Heart right ventricle (tissue), 16 donors: ENCODE results near the gene RAB33A. TPM values are rescaled to one million over a fixed set of nuclear protein-coding genes. Genes with fewer than 3 reads are reported as not detected.

Source experiments
- ATAC-seq, 8 donors: fragments of 200-7000 bp; cut with Tn5 transposase; one replicate each; pipeline ENCODE4 v1.9.1; 2020; ENCODE audit warnings: mild to moderate bottlenecking in 8 of 8, moderate library complexity in 8 of 8, moderate number of reproducible peaks in 1 of 8
- DNase-seq, 2 donors: peaks; one replicate each; pipeline ENCODE4 v3.0.0-alpha.2; 2020
- H3K27ac ChIP-seq, 10 donors: fragments of 200-600 bp; sonication (generic) in 2 of 10; one replicate each; pipeline versions ENCODE4 v1.5.0 to v1.8.0; 2020 to 2022; ENCODE audit warnings: mild to moderate bottlenecking in 3 of 10
- H3K27me3 ChIP-seq, 7 donors: fragments of 200-600 bp; one replicate each; pipeline ENCODE4 v1.8.0; 2021 to 2022; ENCODE audit warnings: mild to moderate bottlenecking in 2 of 7
- H3K36me3 ChIP-seq, 9 donors: fragments of 200-600 bp; sonication (generic) in 1 of 9; one replicate each; pipeline versions ENCODE4 v1.5.0 to v1.8.0; 2020 to 2022; ENCODE audit warnings: mild to moderate bottlenecking in 2 of 9
- H3K4me1 ChIP-seq, 9 donors: fragments of 200-600 bp; sonication (generic) in 1 of 9; one replicate each; pipeline versions ENCODE4 v1.5.0 to v1.8.0; 2020 to 2022; ENCODE audit warnings: mild to moderate bottlenecking in 4 of 9
- H3K4me3 ChIP-seq, 10 donors: fragments of 200-600 bp; sonication (generic) in 2 of 10; one replicate each; pipeline versions ENCODE4 v1.5.0 to v1.8.0; 2020 to 2022; ENCODE audit warnings: mild to moderate bottlenecking in 7 of 10, moderate library complexity in 2 of 10
- H3K9me3 ChIP-seq, 11 donors: fragments of 200-600 bp in 10 of 11; sonication (generic) in 2 of 11; one replicate each; pipeline versions ENCODE4 v1.5.0 to v1.8.0; 2013 to 2022; ENCODE audit warnings: mild to moderate bottlenecking in 2 of 11, control low read depth in 1 of 11, moderate library complexity in 1 of 11
- WGBS, 2 donors: extraction: QIAGEN DNeasy Blood & Tissue Kit; methylation state at CpG; one replicate each; pipeline ENCODE4 v1.1.7; 2013; ENCODE audit warnings: inconsistent platforms in 1 of 2; 5-methylcytosine and 5-hydroxymethylcytosine counted together
- intact Hi-C, 10 donors: fragments of 100-400 bp; cut with DNase I; formaldehyde crosslinking; loops; one replicate each; pipeline versions ENCODE4 v1.11.1 to v1.14.2; 2022
- polyA plus RNA-seq, 2 donors: library from polyadenylated mRNA; stranded (reverse); fragments of 200-250 nt; gene quantifications; one replicate each; pipeline ENCODE4 v1.2.3, GENCODE V29; 2013
- total RNA-seq, 10 donors: library from RNA; stranded (reverse); fragmentation: NEBNext Ultra II Directional in 3 of 10; extraction: Animal tissue kit (Norgen Biotek cat#: 25700) in 3 of 10; gene quantifications; one replicate each; pipeline versions ENCODE4 v1.2.1 to v1.2.4, GENCODE V29; 2021 to 2023
- TF ChIP-seq, protein P1 (sequence below), 9 donors: fragments of 200-600 bp; sonication (generic) in 2 of 9; IDR thresholded peaks; one replicate each; pipeline versions ENCODE4 v1.5.0 to v1.8.0; 2021 to 2022; ENCODE audit warnings: antibody characterized with exemption in 9 of 9, mild to moderate bottlenecking in 5 of 9, moderate library complexity in 1 of 9
- donor health status: Arrhythmogenic right ventricular cardiomyopathy.
- donor health status: ischemic (EF 13 %, LVEDD 7.1; RV severe dilation, severe dysfunction).
- donor health status: healthy with polysubstance abuse.
- donor health status: DM: no; HTN: yes; CAD: no.
- donor health status: DM: no; HTN: no; CAD: no.
- donor health status: ischemic (EF 25% LVEDD 6.9; RV normal size, moderate dysfunction).
- donor health status: ischemic (EF 25% LVEDD 5.7; RV mildly dilated, moderate dysfunction).
- donor health status: healthy.
- donor health status: DM: yes; HTN: yes; CAD: no.
- donor health status: Ischemic cardiomyopathy.
- donor health status: ischemic (EF 35%, LVEDD 5.7; RV mildly dilated, moderate dysfunction).
- donor health status: nonischemic (EF 11% LVEDD 7.7; RV severe dilation, severe dysfunction).
- donor health status: DM: yes; HTN: yes; CAD: no.
- donor health status: PGD.
- donor health status: ischemic (EF 29% LVEDD 5.4; RV normal size, mild dysfunction).
- donor health status: nonischemic (EF 23%, LVEDD 6.1; RV moderate dilation, normal function).

RAB33A gene
- total and polyA plus RNA-seq, 12 donors, result 0.22 to 4.6 (median 1.6) TPM

DNA sequence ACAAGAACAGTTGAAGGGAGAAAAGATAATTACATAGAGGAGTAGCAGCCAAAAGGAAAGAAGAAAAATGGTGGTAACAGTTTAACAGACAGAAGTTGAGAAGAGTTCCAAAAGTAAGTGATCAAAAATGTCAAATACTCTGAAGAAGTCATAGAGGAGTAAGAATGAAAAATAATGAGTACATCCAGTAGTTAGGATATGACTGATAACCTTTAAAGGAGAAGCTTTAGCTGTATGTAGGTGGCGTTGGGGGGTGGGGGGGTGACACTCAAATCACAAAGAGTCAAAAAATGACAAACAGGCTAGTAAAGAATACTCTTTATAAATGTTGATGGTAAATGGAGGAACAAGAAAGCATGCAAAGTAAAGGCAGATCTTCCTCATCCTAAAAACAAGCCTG lies 40.6 kb downstream of the RAB33A start:
- intact Hi-C loops, result no loop called here
- DNase-seq (no peak), ATAC-seq (no peak)
- TF ChIP-seq, protein P1, sequence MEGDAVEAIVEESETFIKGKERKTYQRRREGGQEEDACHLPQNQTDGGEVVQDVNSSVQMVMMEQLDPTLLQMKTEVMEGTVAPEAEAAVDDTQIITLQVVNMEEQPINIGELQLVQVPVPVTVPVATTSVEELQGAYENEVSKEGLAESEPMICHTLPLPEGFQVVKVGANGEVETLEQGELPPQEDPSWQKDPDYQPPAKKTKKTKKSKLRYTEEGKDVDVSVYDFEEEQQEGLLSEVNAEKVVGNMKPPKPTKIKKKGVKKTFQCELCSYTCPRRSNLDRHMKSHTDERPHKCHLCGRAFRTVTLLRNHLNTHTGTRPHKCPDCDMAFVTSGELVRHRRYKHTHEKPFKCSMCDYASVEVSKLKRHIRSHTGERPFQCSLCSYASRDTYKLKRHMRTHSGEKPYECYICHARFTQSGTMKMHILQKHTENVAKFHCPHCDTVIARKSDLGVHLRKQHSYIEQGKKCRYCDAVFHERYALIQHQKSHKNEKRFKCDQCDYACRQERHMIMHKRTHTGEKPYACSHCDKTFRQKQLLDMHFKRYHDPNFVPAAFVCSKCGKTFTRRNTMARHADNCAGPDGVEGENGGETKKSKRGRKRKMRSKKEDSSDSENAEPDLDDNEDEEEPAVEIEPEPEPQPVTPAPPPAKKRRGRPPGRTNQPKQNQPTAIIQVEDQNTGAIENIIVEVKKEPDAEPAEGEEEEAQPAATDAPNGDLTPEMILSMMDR (IDR thresholded peaks at IDR 0.05), result no peak
- no peak overlapping the region for H3K27ac ChIP-seq
- peaks cover 0 to 62% (median 0%) of the 10 kb centered on the region in 9 donors for H3K36me3 ChIP-seq
- 82 to 96% methylated on average over 1 of the region's 1 CpG for WGBS, 2 donors
- H3K9me3 ChIP-seq, result no peaks in the 10 kb centered on the region
- H3K4me1 ChIP-seq, result no peaks in the 10 kb centered on the region
- H3K4me3 ChIP-seq, result no peak overlapping the region
- H3K27me3 ChIP-seq, result peaks cover 0 to 4% (median 0%) of the 10 kb centered on the region in 7 donors

DNA sequence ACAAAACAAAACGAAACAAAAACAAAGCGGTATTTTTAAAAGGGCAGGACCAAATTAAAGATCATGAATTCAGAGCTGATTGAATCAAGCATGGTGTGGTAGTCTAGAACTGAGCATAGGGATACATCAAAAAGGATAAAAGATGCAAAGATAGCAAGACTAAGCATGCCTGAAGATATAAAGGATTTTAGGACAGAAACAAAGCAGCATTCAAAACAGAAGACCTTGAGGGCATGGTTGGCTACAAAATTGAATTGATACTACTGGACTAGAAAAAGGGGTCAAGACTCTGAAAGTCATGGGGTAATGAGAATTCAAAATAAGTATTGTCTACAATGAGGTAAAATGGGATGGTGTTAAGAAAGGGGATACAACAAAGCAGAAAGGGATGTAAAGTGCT lies 41.6 kb downstream of the RAB33A start:
- Histone ChIP-seq H3K4me1 (no peaks in the 10 kb centered on the region), H3K27ac (no peak overlapping the region), H3K27me3 (peaks cover 0 to 4% (median 0%) of the 10 kb centered on the region in 7 donors), H3K9me3 (no peaks in the 10 kb centered on the region), H3K4me3 (no peak overlapping the region), H3K36me3 (peaks cover 0 to 64% (median 0%) of the 10 kb centered on the region in 9 donors)
- intact Hi-C loops, result no loop called here
- 95 to 100% methylated on average over 2 of the region's 2 CpGs for WGBS, 2 donors
- ATAC-seq (no peak), DNase-seq (no peak)
- TF ChIP-seq, protein P1 (IDR thresholded peaks at IDR 0.05), result no peak

DNA sequence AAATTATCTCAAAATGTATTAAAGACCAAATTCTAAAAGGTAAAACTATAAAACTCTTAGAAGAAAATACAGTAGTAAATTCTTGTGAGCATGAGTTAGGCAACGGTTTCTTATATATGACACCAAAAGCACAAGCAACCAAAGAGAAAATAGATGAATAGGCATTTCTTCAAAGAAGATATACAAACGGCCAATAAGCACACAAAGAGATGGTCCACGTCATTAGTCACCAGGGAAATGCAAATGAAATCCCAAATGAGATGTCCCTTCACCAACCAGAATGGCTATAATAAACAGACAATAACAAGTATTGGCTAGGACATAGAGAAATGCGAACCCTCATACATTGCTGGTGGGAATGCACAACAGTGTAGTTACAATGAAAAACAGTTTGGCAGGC lies 44.6 kb downstream of the RAB33A start:
- DNase-seq, result no peak
- H3K4me1 ChIP-seq, result no peaks in the 10 kb centered on the region
- no peak for ATAC-seq
- H3K36me3 ChIP-seq, result peaks cover 0 to 56% (median 0%) of the 10 kb centered on the region in 9 donors
- H3K9me3 ChIP-seq, result no peaks in the 10 kb centered on the region
- 85 to 95% methylated on average over 4 of the region's 4 CpGs for WGBS, 2 donors
- peaks cover 0 to 4% (median 0%) of the 10 kb centered on the region in 7 donors for H3K27me3 ChIP-seq
- intact Hi-C loops, result no loop called here
- TF ChIP-seq, protein P1 (IDR thresholded peaks at IDR 0.05), result no peak
- no peak overlapping the region for H3K27ac ChIP-seq
- no peak overlapping the region for H3K4me3 ChIP-seq

DNA sequence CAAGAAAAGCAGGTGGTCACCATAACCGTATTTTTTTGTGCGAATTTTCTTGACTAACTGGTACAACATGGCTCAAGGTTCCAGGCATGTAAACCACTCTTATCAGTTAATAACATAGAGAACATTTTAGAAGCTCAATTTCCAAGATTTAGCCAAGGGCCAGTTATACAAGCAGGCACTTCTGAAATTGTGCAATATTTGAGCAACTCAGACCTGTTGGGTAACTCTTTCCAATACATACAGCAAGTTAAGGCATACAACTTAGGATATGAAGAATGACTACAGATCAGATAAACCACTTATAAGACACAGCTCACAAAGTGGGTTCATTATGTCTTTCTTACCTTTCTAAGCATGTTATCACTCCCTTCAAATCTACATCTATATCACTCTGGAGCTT lies 53.0 kb downstream of the RAB33A start:
- Histone ChIP-seq H3K27ac (no peak overlapping the region), H3K4me1 (no peaks in the 10 kb centered on the region), H3K4me3 (no peak overlapping the region), H3K9me3 (no peaks in the 10 kb centered on the region), H3K36me3 (peaks cover 0 to 61% (median 0%) of the 10 kb centered on the region in 9 donors), H3K27me3 (no peaks in the 10 kb centered on the region)
- 97% methylated on average over 2 of the region's 2 CpGs for WGBS, 2 donors
- ATAC-seq, result no peak
- intact Hi-C loops, result no loop called here
- TF ChIP-seq, protein P1 (IDR thresholded peaks at IDR 0.05), result no peak
- no peak for DNase-seq
